Activated naive CD8-positive, alpha-beta T cell treated with anti-CD3 and anti-CD28 coated beads, Interleukin-2, amount 50 U/mL, for 16 hours (primary cell): ENCODE results near the gene B4GALNT3.
"Not testable (repeated sequence)": the region's sequence is repeated elsewhere in the genome, so short reads cannot be mapped to it uniquely, and the experiment has no call there.

Experiments used
- DNase-seq: peaks from one replicate; pipeline ENCODE4 v3.0.0-alpha.2; 2020; ENCODE audit warnings: low read depth, low spot score

Gene B4GALNT3

DNA sequence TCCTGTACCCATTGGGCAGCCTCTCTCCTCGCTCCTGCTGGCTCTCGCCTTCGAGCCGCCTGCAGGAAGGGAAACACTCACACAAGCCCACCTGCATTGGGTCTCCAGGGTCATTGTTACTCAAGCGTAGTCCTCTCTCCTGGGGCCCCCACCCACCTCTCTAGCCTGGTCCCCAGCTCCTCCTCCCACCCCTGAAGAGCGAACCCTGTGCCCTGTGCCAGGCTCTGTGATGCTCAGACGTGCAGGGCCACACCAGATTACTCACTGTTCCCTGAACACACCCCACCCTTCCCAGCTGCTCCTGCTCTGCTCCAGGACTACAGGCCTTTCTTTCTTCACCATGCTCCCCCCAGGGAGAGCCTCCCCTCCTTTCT lies 115.4 kb downstream of the B4GALNT3 start:
- DNase-seq: no peak

GRCh38 chr12:575948-576614 lies 116.3 kb downstream of the B4GALNT3 start:
- DNase-seq: peak; percentile 74

- no peak for DNase-seq
Observed at GRCh38 chr12:576615-577110, 116.9 kb downstream of the B4GALNT3 start.

DNA sequence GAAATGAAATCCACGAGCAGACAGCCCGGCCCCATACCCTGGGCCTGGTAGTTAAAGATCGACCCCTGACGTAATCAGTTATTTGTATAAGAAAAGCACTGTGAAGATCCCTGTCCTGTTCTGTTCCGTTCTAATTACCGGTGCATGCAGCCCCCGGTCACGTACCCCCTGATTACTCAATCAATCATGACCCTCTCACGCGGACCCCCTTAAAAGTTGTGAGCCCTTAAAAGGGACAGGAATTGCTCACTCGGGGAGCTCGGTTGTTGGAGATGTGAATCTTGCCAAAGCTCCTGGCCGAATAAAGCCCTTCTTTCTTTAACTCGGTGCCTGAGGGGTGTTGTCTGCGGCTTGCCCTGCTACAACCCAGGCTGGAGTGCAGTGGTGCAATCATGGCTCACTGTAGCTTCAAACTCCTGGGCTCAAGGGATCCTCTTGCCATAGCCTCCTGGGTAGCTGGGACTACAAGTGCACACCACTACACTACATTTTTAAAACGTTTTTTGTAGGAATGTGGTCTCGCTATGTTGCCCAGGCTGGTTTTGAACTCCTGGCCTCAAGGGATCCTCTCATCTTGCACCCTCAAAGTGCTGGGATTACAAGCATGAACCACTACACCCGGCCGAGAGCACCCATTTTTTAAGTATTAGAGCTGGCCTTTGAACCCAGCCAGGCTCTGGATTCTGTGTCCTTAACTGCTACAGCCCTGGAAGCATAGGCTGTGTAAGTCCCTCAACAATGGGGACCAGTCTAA lies 118.4 kb downstream of the B4GALNT3 start:
- not testable (repeated sequence) for DNase-seq

- DNase-seq: no peak
Observed at GRCh38 chr12:578748-579419, 119.1 kb downstream of the B4GALNT3 start.

DNA sequence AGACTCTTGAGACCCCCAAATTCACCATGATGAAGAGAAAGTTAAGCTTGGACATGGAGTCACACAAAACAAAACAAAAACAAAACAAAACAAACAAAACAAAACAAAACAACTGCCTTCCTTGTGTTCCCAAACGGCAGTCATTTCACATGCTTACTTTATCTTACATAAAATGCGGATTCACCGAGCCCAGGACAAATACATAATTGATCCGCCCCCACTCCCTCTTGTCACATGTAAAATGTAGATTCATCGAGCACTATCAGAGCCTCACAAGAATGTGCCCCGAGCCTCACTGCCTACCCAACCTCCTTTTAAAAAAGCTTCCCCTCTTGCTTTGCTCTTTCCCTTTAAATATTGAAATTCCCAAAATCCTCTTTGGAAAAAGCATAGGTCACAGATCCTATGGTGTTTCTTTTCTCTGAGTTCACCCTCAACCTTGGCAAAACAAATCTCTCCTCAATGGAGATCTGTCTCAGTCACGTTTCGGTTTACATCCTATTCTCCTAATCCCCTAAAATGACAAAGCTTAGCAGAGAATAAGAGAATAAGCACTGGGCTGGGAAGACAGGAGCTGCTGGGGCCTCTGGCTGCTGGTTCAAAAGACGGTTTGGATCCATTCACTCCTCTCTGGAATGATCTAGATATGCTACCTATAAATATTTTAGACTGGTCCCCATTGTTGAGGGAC lies 119.8 kb downstream of the B4GALNT3 start:
- no peak for DNase-seq

GRCh38 chr12:580813-581212 lies 121.1 kb downstream of the B4GALNT3 start:
- DNase-seq: no peak

GRCh38 chr12:581321-581720 lies 121.6 kb downstream of the B4GALNT3 start:
- DNase-seq: no peak

DNA sequence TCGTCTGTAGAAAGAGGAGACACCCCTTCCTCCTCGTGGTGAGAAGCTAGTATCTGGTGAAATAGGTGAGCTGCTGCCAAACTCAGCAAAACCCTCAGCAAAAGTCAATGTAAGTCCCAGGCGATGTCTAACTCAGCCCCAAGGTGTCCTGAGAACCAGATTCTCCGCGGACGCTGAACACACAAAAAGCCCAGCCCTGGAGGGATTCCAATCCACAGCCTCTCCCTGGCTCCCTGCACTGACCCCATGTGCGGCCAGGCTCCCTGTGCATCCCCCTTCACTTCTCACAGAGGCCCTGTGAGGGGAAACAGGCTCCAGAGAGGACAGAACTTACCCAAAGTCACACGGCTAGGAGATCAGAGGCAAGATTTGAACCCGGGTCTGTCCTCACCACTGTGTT lies 122.0 kb downstream of the B4GALNT3 start:
- DNase-seq: no peak

DNA sequence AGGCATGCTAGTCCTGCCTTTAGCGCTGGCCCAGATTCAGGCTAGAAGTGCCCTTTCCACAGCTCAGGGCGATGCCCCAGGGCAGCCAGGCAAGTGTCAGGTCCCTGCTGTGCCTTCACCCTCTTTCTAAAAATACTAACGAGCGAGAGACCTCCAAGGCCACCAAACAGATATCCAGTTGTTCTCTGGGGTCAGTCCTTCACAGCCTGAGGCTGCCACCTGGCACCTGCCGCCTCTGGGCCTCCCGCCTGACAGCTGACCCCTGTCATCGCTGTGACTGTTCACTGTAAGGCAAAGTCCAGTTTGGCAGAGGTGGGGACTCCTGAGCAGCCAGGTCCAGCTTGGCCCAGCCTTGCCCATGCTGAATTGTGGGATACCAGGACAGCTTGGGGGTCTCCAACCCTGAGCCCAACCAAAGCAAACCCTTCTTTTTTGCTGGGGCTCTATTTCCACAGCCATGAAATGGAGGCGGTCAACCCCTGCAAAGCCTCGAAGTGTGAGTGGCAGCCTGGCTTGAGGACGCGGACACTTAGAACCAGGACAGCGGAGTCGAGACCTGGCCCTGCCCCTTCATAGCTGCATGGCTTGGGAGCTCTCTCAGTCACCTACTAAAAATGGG lies 123.6 kb downstream of the B4GALNT3 start:
- no peak for DNase-seq

DNA sequence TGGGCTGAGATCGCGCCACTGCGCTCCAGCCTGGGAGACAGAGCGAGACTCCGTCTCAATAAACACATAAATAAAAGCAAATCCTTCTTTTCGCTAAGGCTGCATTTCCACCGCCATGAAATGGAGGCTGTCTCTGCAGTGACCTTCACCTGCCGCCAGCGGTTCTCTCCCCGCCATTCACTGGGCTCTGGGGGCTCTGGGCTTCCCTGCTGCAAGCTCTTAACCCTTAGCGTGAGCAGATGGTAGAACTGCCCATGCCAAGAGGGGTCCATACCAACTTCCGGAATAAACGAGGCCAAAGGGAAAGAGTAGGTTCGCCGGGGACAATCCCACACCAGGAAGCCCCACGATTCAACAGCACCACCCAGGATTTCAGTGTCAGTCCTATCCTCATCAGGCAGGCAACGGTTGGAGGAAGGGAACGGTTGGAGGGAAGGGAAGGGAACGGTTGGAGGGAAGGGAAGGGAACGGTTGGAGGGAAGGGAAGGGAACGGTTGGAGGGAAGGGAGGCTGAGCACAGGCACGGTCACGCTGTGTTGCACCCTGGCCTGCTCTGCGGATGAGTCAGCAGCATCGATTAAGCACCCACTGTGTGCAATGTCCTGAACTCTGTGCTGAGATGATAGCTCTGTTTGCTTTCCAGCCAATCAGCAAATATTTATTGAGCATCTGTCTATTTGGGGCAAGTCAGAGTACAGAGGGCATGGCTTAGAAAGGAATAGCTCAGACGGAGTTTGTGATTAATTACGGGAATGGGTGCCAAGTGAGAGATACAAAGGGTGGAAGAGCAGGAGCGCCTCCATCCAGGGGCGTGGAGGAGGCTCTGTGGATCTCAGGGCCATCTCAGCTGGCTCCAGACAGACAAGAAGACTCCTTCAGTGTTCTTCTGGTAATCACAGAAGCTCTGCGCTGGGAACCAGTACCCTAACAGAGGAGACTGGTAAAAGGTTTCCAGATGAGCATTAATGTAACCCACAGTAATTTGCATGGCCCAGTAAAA lies 125.6 kb downstream of the B4GALNT3 start:
- DNase-seq: no peak

- no peak for DNase-seq
Observed at GRCh38 chr12:586318-587071, 126.8 kb downstream of the B4GALNT3 start.

DNA sequence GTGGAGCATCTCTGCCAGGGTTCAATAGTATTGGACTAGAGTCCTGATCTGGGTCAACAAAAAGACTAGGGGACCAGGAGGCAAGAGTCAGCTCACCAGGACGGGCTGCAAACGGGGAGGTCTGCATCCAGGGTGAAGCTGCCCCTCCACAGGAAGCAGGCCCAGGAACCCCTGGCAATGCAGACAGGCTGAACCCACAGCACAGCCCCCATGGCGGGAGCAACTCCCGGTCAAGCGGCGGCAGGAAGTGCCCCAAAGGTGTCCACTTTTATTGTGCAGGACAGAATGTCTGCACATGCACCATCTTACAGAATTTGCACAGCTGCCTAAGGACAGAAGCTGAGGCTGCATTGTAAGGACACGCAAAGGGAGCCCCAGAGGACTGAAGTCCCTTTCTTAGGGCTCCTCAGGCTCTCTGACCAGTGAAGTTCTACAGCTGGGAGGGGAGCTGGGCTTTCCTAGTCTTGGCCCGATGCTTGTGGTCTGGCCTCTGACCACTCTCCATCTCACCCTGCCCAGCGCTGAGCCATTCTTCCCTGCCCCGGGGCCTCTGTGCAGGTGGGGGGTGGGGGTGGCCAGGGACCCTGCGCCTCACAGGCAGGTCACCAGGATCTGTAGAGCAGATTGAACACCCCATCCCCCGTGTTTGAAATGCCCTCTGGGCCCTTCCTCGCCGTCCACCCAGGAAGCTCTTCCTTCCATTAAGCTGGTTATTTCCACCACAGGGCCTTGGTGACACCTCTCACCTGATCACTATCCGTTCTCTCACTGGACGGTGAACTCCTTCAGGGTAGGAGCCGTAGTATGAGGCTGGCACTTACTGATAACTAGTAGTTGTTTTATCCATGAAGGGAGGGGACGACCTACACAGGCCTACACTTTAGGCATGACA lies 127.6 kb downstream of the B4GALNT3 start:
- DNase-seq: no peak

DNA sequence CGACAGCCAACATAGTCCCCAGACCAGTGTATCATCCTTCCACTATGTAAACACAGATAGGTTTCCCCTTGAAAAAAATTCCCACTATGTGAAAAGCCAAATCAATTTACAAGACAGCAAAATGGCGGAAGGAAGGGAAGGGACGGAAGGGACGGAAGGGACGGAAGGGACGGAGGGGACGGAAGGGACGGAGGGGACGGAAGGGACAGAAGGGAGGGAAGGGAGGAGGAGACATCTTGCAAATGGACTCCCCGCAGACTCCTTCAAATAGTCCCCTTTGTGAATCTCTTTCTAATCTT lies 128.2 kb downstream of the B4GALNT3 start:
- no peak for DNase-seq

- no peak for DNase-seq
Observed at GRCh38 chr12:588646-589045, 128.9 kb downstream of the B4GALNT3 start.

- no peak for DNase-seq
Observed at GRCh38 chr12:590206-590750, 130.5 kb downstream of the B4GALNT3 start.

DNA sequence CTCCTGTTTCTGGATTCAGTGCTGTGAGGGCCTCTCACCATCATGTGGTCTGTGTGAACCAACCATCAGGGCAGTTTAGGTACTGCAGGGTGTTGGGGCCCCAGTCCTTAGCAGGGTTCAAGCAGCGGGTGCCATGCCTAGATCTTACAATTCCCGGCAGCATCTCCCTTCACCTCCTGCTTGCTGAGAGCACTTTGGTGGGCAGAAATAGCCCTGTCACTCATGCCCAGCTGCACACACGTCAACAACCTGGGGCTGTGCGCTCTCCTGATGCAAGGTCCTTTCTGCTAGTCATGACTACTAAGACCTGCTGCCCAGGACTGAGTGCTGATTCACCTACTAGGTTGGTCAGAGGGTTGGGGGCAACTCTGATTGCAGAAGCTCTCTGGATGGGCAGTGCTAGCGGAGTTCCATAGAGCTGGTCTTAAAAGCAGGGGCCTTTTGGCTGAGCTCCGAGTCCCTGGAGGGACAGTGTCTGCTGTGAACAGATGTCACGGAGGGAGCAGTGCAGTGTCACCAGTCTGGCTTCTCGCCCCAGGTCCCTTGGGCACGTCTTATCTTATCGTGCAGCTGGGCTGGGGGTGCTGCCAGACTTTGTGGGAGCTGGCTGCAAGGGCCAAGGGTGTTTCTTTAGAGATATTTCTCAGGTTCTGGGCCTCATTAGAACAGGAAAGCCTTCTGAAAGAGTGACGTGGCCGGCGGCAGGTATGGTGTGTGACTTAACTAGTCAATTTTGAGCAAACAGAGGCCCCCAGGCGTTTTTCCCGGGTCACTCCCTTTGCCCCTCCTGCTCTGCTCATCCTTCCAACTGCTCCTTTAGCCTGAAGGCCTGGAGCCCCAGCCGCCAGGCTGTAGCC lies 131.7 kb downstream of the B4GALNT3 start:
- DNase-seq: no peak
